SK-MEL-5 (cell line): ENCODE data around the gene C14orf132. TPM values are rescaled to one million over a fixed set of nuclear protein-coding genes. Genes with fewer than 3 reads are reported as not detected.

Experiments used
- DNase-seq: peaks from one replicate; pipeline ENCODE4 v3.0.0-alpha.2; 2016; ENCODE audit warnings: low read depth, low spot score
- in situ Hi-C: cut with HindIII; loops from 2 replicates; pipeline ENCODE4 v1.10.0; 2016; ENCODE audit warnings: low sequenced_read_pairs, high pct_unique_total_duplicates, low pct_unique_long_range_greater_than_20kb
- total RNA-seq: library from RNA; depleted of rRNA; stranded (reverse); fragments of >200 nt; shearing (Covaris generic); gene quantifications from 2 replicates; pipeline ENCODE4 v1.2.3, GENCODE V29; 2014

C14orf132 gene
- total RNA-seq, 1 experiment from 2014 or later = 0.87 TPM

- no peak for DNase-seq
- in situ Hi-C loops = no loop called here
Observed at GRCh38 chr14:96103075-96103474, 63.9 kb downstream of the C14orf132 start.

GRCh38 chr14:96103560-96104460 lies 64.6 kb downstream of the C14orf132 start:
- in situ Hi-C loops = no loop called here
- DNase-seq = no peak

GRCh38 chr14:96104469-96105057 lies 65.4 kb downstream of the C14orf132 start:
- in situ Hi-C loops = no loop called here
- DNase-seq = no peak

- in situ Hi-C loops = no loop called here
Observed at GRCh38 chr14:96105089-96105925, 66.1 kb downstream of the C14orf132 start.

DNA sequence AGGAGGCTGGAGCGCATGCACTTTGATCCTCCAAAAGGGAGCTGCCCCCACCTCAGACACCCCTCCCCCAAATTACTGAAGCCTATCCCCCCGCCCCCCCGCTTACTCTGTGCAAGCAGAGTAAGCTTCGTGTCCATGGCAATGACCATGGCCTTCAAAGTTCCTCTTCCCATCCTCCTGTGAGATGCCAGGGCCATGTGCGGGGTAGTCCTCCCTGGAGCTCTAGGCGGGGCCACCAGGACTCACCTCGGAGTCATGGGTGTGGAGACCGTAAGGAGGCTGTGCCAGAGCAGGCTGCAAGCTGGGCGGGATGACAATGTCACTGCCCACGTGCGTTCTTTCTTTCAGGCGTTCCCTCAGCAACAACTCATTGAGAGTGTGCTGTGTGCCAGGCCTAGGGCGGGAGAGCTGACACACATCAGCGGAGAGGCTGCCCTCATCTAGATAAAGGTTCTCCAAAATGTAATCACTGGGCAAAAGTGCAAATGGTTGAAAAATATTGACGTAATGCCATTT lies 66.8 kb downstream of the C14orf132 start:
- DNase-seq = no peak
- in situ Hi-C loops = no loop called here

More at GRCh38 chr14:96105089-96105925, 66.1 kb downstream of the C14orf132 start:
- DNase-seq = no peak

DNA sequence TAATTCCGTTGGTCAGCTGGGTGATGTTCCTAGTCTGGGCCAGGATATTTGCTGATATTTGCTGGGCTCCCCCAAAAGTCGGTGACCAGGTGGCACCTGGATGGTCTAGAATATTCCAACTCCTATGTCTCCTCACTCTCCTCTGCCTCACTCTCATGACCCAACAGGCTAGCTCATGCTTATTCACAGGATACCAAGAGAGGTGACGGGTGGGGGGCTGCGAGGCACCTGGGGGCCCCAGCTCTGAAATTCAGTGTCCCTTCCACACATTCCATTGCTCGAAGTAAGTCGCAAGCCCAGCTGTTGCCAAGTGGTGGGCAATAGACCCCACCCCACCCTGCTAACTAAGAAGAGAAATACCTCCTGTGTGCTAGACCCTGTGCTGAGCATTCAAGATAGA lies 67.7 kb downstream of the C14orf132 start:
- no peak for DNase-seq
- in situ Hi-C loops = no loop called here

DNA sequence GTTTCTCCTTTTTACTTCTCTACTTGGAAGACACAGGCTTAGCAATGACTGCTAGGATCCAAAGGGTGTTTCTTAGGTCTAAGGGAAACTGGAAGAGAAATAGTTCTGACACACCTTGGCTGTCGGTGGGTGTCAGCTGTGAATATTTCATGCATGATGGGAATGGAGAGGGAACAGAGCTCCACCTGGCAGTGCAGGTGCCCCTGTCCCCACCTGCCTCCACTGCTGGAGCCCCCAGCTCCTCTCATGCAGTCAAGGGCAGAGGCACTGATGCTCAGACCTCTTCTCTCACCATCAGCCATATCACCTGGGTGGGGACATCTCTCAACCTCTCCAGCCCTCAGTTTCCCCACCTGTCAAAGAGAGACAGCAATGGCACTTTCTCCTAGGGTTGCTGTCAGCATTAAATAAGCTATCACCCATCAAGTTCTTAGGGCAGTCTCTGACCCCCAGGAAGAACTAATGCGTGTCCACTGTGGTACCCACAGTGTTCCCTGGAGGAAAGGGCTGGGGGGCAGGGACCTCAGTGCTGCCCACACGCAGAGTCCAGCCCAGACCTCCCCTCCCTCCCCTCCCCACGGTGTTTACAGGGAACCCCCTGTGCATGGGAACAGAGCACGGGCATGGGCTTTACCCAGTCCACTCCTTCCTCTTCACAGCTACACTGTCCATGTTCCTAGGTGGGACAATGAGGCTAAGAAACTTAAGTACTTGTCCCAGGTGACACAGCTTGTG lies 69.1 kb downstream of the C14orf132 start:
- in situ Hi-C loops = no loop called here
- DNase-seq = no peak

GRCh38 chr14:96108911-96109310 lies 69.7 kb downstream of the C14orf132 start:
- DNase-seq = no peak
- in situ Hi-C loops = no loop called here

- no peak for DNase-seq
- in situ Hi-C loops = no loop called here
Observed at GRCh38 chr14:96109596-96110355, 70.6 kb downstream of the C14orf132 start.

DNA sequence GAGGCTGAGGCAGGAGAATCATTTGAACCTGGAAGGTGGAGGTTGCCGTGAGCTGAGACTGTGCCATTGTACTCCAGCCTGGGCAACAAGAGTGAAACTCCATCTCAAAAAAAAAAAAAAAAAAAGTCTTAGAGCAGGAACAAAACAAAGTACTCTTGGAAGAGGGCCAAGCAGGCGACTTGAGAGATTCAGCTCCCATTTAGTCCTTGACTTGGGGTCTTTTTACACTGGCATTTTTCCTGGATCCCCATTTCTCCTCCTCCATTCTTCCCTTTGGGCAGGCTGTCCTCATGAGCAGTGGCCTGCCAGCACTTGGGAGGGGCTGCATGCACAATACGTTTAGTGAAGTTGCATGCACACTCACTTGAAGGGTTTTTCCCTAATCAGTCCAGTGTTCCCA lies 72.9 kb downstream of the C14orf132 start:
- no peak for DNase-seq
- in situ Hi-C loops = no loop called here

- DNase-seq = no peak
- in situ Hi-C loops = no loop called here
Observed at GRCh38 chr14:96114002-96114401, 74.8 kb downstream of the C14orf132 start.

DNA sequence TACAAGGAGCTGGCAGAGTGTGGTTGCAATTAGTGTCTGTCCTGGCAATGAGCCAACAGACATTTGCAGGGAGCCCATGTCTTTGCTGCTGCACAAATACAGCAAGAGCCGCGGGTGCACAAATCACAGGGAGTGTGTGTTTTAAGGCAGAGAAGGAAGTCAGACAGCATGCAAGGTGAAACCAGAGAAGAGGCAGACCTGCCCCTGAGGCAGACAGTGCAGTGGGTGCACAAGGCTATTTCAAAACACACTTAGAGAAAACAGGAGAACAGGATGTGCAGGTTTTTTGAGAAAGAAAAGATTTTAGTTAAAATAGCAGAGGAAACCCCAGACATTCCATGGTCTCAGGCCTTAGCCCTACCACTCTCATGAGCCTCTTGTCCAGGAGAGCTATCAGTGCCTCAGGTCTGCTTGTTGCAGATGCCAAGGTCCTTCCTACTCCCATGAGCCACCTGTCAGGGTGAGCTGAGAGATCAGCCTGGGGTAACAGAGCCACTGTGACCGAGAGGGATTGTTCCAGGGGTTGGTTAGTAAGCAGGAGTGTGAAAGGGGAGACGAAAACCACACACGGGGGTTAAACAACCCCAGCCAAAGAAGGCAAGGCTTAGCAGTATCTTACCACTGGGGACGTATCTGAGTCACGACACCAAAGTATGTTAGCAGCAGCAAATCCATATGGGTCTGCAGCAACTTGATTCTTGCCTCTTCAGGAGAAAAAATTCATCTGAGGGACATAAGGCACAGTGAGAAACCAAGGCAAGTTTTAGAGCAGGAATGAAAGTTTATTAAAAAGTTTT lies 78.1 kb downstream of the C14orf132 start:
- in situ Hi-C loops = no loop called here
- DNase-seq = no peak

DNA sequence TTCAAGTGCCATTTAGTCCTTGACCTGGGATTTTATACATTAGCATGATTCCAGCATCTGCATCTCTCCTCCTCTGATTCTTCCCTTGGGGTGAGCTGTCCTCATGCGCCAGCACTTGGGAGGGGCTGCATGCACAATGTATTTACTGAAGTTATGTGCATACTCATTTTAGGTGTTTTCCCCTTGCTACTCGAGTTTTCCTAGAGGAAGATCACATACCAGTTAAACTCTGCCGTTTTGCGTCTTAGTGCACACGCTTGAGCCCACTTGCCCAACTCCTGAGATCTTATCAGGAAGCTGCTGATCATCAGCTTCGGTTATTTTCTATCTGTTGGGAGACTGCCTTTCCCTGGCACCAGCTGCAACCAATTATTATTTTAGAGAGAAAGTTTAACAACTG lies 78.8 kb downstream of the C14orf132 start:
- no peak for DNase-seq
- in situ Hi-C loops = no loop called here

DNA sequence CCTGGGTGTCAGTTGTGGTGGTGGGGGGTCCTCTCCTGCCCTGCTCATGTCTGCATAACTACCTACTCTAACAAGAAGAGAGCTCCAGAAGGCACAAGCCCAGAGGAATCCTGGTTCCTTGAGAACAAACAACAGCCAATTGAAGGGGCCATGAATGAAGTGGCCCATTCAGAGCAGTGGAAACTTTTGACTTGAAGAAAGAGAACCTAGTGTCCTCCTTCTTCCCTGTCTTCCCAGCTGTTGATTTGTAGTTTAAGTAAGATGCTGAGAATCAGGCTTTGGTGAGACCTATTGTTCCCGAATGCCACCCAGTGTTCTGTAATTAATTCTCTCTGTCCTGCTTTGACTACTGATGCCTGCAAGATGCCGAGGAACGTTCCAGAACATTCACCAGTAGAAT lies 79.2 kb downstream of the C14orf132 start:
- DNase-seq = peak; percentile 40
- in situ Hi-C loops = no loop called here

DNA sequence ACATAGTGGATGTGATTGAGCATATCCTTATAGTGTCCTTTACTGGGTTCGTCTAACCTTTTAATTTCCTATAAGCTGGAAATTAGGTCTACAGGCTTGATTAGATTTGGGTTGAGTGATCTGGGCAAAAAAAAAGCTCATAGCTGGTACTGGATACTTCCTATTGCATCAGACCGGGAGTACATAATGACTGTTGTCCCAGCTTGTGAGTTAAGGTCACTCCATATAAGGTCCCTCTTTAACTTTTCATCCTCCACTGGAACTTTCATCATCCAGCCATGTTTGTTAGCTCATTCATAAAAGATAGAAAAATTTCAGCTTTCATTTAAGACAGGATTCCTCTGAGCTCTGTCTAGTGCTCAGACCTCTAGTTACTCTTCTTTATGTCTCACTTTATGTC lies 80.8 kb downstream of the C14orf132 start:
- DNase-seq = no peak
- in situ Hi-C loops = no loop called here

DNA sequence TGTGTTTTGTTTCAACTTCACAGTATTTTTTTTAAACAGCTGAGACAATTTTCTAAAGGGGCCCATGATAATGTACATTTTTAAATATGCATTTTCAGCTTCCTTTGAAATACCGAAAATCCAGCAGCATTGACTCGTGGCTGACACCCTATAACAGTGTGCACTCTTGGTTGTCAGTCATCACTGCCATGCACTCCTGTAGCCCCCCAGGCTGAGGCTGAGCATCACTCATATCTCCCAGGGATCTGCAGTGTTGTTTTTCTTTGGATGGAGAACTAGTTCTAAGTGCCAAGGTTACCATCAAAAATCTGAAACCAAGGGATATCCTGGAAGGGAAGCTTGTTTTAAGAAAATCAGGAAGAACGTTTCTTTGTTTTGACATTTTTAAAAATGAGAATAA lies 81.2 kb downstream of the C14orf132 start:
- no peak for DNase-seq
- in situ Hi-C loops = no loop called here
